ENCODE results near the gene MYBBP1A.

MYBBP1A gene

GRCh38 chr17:4492721-4493561 is 62.2 kb downstream of the MYBBP1A start:
- no peak for TF ChIP-seq ZFX (IDR thresholded peaks at IDR 0.05)
- no peak for TF ChIP-seq CTCF (conservative IDR thresholded peaks at IDR 0.05)
- H3K27ac ChIP-seq = no peak overlapping the region

- TF ChIP-seq CTCF (conservative IDR thresholded peaks at IDR 0.05) = no peak
- TF ChIP-seq ZFX (IDR thresholded peaks at IDR 0.05) = no peak
- no peak overlapping the region for H3K27ac ChIP-seq
Measured at GRCh38 chr17:4490637-4491061, 64.5 kb downstream of the MYBBP1A start.

- H3K27ac ChIP-seq = no peak overlapping the region
- TF ChIP-seq ZFX (IDR thresholded peaks at IDR 0.05) (no peak), CTCF (conservative IDR thresholded peaks at IDR 0.05) (no peak)
Measured at GRCh38 chr17:4490109-4490591, 65.0 kb downstream of the MYBBP1A start.

- H3K27ac ChIP-seq = no peak overlapping the region
- TF ChIP-seq ZFX (IDR thresholded peaks at IDR 0.05) (no peak), CTCF (conservative IDR thresholded peaks at IDR 0.05) (no peak)
Measured at GRCh38 chr17:4488989-4489595, 66.1 kb downstream of the MYBBP1A start.

All from C4-2B (cell line).